GM23338 (cell line): ENCODE data around the gene FLOT1. TPM values are rescaled to one million over a fixed set of nuclear protein-coding genes. Genes with fewer than 3 reads are reported as not detected.

ENCODE experiments used
- CREB1 ChIP-seq: fragments of 250-450 bp; sonication (Bioruptor Pico); IDR thresholded peaks from 2 replicates; pipeline ENCODE4 v1.5.0; 2020; ENCODE audit warnings: low read depth, mild to moderate bottlenecking, moderate library complexity
- EZH2 ChIP-seq: fragments of 200-600 bp; sonication (generic); IDR thresholded peaks from one replicate; pipeline ENCODE4 v1.8.0; 2017; ENCODE audit warnings: antibody characterized with exemption, mild to moderate bottlenecking, low read depth; ENCODE audit not compliant: unreplicated experiment
- EZH2phosphoT487 ChIP-seq: fragments of 200-600 bp; sonication (generic); IDR thresholded peaks from one replicate; pipeline ENCODE4 v1.8.1; 2018; ENCODE audit warnings: antibody characterized with exemption; ENCODE audit not compliant: unreplicated experiment
- JUNB ChIP-seq: IDR thresholded peaks from one replicate; pipeline ENCODE4 v1.6.1; 2016; ENCODE audit warnings: antibody characterized with exemption; ENCODE audit not compliant: unreplicated experiment
- NANOG ChIP-seq: IDR thresholded peaks from 2 replicates; pipeline ENCODE4 v1.6.1; 2016; ENCODE audit warnings: antibody characterized with exemption, borderline replicate concordance
- POLR2AphosphoS5 ChIP-seq: IDR thresholded peaks from 2 replicates; pipeline ENCODE4 v1.6.1; 2016; ENCODE audit warnings: antibody characterized with exemption, low read depth
- STAT1 ChIP-seq: IDR thresholded peaks from one replicate; pipeline ENCODE4 v1.6.1; 2016; ENCODE audit warnings: antibody characterized with exemption; ENCODE audit not compliant: unreplicated experiment
- ZNF114 ChIP-seq: fragments of 250-450 bp; sonication (Bioruptor Pico); IDR thresholded peaks from 2 replicates; pipeline ENCODE4 v1.5.0; 2020; ENCODE audit warnings: mild to moderate bottlenecking, moderate library complexity
- polyA plus RNA-seq: library from polyadenylated mRNA; unstranded; fragments of >200 nt; fragmentation: Nextera tagmentation; extraction: Ambion mirVana; gene quantifications from 2 replicates; pipeline ENCODE4 v1.2.1, GENCODE V29; 2016
- total RNA-seq: library from RNA; depleted of rRNA; stranded (reverse); fragments of >200 nt; shearing (Covaris generic); gene quantifications from 2 replicates; pipeline ENCODE4 v1.2.3, GENCODE V29; 2014
- TF ChIP-seq, protein P1 (sequence below): fragments of 250-450 bp; sonication (Bioruptor Pico); IDR thresholded peaks from 2 replicates; pipeline ENCODE4 v1.5.0; 2020; ENCODE audit warnings: mild to moderate bottlenecking, moderate library complexity
- TF ChIP-seq, protein P2 (sequence below), 2 experiments: fragments of 200-600 bp in 1 of 2; sonication (generic) in 1 of 2; conservative IDR thresholded peaks; 2 replicates each; pipeline versions ENCODE4 v1.5.1 to v1.6.1; 2016 to 2017; ENCODE audit warnings: antibody characterized with exemption in 2 of 2, low read depth in 2 of 2, mild to moderate bottlenecking in 2 of 2, moderate library complexity in 1 of 2

FLOT1 gene
- total and polyA plus RNA-seq, 2 experiments from 2014 or later = 72.2 to 94.5 TPM

- TF ChIP-seq, protein P1, sequence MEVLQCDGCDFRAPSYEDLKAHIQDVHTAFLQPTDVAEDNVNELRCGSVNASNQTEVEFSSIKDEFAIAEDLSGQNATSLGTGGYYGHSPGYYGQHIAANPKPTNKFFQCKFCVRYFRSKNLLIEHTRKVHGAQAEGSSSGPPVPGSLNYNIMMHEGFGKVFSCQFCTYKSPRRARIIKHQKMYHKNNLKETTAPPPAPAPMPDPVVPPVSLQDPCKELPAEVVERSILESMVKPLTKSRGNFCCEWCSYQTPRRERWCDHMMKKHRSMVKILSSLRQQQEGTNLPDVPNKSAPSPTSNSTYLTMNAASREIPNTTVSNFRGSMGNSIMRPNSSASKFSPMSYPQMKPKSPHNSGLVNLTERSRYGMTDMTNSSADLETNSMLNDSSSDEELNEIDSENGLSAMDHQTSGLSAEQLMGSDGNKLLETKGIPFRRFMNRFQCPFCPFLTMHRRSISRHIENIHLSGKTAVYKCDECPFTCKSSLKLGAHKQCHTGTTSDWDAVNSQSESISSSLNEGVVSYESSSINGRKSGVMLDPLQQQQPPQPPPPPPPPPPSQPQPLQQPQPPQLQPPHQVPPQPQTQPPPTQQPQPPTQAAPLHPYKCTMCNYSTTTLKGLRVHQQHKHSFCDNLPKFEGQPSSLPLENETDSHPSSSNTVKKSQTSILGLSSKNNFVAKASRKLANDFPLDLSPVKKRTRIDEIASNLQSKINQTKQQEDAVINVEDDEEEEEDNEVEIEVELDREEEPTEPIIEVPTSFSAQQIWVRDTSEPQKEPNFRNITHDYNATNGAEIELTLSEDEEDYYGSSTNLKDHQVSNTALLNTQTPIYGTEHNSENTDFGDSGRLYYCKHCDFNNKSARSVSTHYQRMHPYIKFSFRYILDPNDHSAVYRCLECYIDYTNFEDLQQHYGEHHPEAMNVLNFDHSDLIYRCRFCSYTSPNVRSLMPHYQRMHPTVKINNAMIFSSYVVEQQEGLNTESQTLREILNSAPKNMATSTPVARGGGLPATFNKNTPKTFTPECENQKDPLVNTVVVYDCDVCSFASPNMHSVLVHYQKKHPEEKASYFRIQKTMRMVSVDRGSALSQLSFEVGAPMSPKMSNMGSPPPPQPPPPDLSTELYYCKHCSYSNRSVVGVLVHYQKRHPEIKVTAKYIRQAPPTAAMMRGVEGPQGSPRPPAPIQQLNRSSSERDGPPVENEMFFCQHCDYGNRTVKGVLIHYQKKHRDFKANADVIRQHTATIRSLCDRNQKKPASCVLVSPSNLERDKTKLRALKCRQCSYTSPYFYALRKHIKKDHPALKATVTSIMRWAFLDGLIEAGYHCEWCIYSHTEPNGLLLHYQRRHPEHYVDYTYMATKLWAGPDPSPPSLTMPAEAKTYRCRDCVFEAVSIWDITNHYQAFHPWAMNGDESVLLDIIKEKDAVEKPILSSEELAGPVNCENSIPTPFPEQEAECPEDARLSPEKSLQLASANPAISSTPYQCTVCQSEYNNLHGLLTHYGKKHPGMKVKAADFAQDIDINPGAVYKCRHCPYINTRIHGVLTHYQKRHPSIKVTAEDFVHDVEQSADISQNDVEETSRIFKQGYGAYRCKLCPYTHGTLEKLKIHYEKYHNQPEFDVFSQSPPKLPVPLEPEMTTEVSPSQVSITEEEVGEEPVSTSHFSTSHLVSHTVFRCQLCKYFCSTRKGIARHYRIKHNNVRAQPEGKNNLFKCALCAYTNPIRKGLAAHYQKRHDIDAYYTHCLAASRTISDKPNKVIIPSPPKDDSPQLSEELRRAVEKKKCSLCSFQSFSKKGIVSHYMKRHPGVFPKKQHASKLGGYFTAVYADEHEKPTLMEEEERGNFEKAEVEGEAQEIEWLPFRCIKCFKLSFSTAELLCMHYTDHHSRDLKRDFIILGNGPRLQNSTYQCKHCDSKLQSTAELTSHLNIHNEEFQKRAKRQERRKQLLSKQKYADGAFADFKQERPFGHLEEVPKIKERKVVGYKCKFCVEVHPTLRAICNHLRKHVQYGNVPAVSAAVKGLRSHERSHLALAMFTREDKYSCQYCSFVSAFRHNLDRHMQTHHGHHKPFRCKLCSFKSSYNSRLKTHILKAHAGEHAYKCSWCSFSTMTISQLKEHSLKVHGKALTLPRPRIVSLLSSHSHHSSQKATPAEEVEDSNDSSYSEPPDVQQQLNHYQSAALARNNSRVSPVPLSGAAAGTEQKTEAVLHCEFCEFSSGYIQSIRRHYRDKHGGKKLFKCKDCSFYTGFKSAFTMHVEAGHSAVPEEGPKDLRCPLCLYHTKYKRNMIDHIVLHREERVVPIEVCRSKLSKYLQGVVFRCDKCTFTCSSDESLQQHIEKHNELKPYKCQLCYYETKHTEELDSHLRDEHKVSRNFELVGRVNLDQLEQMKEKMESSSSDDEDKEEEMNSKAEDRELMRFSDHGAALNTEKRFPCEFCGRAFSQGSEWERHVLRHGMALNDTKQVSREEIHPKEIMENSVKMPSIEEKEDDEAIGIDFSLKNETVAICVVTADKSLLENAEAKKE (CRISPR knock-in tag) = no peak
- TF ChIP-seq EZH2phosphoT487 (no peak), NANOG (no peak), ZNF114 (CRISPR knock-in tag) (no peak), CREB1 (CRISPR knock-in tag) (no peak), JUNB (no peak), STAT1 (no peak), POLR2AphosphoS5 (no peak), EZH2 (no peak)
- TF ChIP-seq, protein P2, sequence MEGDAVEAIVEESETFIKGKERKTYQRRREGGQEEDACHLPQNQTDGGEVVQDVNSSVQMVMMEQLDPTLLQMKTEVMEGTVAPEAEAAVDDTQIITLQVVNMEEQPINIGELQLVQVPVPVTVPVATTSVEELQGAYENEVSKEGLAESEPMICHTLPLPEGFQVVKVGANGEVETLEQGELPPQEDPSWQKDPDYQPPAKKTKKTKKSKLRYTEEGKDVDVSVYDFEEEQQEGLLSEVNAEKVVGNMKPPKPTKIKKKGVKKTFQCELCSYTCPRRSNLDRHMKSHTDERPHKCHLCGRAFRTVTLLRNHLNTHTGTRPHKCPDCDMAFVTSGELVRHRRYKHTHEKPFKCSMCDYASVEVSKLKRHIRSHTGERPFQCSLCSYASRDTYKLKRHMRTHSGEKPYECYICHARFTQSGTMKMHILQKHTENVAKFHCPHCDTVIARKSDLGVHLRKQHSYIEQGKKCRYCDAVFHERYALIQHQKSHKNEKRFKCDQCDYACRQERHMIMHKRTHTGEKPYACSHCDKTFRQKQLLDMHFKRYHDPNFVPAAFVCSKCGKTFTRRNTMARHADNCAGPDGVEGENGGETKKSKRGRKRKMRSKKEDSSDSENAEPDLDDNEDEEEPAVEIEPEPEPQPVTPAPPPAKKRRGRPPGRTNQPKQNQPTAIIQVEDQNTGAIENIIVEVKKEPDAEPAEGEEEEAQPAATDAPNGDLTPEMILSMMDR (conservative IDR thresholded peaks at IDR 0.05; ENCODE audit: low read depth in 2 of 2) = no peak
Measured at GRCh38 chr6:30735668-30736314, 6.7 kb downstream of the FLOT1 start (continued).
